HG02610 (cell line): Measurements from ENCODE around the gene NPBWR2.
A peak's percentile ranks its signal among the peaks of the same experiment; 100 is the strongest.
"Not testable (repeated sequence)": the region's sequence is repeated elsewhere in the genome, so short reads cannot be mapped to it uniquely, and the experiment has no call there.

Source experiments
- ATAC-seq: cut with Tn5 transposase; IDR thresholded peaks from one replicate; pipeline ENCODE4 v1.9.1; 2021; ENCODE audit warnings: mild to moderate bottlenecking, moderate library complexity; ENCODE audit not compliant: unreplicated experiment

The NPBWR2 gene

DNA sequence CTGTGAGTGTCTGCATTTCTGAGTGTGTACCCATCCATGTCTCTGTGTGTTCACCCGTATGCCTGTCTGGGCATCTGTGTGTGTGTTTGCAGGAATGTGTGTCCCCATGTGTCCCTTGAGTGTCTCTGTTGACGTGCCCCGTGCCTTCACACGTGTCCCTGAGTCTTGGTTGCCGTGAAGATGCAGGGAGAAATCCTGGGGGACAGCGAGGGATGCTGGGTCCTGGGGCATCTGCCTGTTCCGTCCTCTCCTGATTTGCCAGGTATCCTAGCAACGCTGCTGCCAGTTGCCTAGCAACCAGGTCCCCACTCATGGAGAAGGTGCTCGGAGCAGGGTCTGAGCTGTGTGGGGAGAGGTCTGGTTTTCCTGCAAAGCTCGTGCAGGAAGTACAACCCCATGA, 17.2 kb downstream of the NPBWR2 start:
- ATAC-seq, result no peak

DNA sequence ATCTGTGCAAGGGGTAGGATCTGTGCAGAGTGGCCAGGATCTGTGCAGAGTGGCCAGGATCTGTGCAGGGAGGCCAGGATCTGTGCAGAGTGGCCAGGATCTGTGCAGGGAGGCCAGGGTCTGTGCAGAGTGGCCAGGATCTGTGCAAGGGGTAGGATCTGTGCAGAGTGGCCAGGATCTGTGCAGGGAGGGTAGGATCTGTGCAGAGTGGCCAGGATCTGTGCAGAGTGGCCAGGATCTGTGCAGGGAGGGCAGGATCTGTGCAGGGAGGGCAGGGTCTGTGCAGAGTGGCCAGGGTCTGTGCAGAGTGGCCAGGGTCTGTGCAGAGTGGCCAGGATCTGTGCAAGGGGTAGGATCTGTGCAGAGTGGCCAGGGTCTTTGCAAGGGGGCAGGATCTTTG, 18.8 kb downstream of the NPBWR2 start:
- not testable (repeated sequence) for ATAC-seq

DNA sequence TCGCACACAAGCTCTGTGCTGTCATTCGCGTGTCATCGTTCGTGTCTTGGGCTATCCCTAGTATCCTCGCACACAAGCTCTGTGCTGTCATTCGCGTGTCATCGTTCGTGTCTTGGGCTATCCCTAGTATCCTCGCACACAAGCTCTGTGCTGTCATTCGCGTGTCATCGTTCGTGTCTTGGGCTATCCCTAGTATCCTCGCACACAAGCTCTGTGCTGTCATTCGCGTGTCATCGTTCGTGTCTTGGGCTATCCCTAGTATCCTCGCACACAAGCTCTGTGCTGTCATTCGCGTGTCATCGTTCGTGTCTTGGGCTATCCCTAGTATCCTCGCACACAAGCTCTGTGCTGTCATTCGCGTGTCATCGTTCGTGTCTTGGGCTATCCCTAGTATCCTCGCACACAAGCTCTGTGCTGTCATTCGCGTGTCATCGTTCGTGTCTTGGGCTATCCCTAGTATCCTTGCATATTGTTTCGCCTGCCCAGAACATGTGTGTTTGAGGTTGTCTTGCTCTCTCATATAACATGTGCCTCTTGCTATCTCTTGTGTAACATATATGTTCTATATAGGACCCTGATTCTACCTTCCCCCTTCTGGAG, 20.0 kb downstream of the NPBWR2 start:
- ATAC-seq, result not testable (repeated sequence)

DNA sequence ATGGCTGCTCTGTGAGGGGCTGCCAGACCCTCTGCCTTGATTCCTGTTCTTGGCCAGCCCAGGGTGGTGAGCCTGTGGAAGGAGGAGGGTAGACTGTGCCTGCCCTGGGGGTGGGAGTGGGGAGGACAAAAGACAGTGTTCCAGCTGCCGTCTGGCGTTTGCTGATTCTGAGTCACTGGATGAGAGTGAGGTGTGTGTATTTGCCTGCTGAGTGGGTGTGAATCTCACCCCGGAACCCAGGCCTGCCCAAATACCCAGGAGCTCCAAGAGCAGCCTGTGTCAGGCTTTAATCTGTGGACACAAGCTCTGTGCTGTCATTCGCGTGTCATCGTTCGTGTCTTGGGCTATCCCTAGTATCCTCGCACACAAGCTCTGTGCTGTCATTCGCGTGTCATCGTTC, 20.6 kb downstream of the NPBWR2 start:
- no peak for ATAC-seq

DNA sequence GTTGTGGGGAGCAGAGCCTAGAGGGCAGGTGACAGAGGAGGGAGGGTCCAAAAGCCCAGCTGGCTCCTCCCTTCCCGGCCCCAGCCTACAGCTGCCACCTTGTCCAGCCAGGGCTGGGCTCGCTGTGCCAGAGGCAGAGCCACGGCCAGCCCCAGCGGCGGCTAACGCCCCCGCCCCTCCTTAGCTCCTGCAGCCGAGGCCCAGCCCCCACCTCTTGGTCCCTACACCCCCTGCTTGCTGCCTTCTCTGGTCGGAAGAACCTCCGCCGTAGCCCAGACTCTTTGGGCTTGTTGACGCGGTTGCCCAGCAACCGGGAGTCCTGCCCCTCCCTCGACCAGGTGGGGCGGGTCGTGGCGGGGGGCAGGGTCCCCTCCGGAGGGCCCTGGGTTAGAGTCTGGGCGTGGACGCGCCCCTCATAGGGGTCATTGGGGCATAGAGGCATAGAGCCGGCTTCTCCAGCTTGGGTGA, 22.6 kb downstream of the NPBWR2 start:
- ATAC-seq, result no peak

DNA sequence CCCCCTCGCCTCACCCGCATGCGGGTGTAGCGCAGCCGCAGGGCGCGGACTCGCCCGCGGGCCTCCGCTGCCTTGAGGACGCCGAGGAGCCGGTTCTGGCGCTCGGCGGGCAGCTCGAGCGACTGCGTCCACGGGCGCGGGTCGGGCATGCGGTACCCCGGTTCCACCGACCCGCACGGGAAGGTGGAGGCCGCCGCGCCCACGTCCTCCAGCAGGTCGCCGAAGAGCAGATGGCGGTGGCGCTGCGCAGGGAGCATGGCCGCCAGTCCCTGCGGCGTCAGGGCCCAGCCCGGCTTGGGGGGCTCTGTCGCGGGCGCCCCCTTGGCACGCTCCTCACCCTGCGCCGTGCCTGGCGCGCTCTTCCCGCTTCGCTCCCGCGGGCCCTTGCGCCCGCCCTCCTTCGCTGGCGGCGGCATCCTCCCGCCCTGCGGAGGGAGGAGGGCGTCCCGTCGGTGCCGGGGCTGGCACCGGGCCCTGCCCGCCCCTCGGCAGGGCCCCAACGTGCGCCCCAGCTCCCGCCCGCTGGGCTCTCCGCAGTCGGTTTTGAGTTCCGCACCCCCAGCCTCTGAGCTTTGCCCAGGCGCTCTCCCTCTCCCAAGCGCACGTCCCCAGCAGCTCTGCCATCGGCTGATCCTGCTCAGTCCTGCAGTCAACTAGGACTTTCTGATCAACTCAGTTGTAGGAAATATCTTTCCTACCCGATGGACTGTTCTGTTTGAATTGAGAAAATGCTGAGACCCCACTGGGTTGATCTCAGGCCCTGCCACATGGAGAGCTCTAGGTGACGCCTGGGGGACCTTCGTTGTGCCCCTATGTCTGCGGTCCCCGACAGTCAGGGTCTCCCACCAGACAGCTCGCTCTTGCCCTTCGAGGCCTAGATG, 23.3 kb downstream of the NPBWR2 start, which contains the start of gene LKAAEAR1:
Gene LKAAEAR1, minus strand, starts transcription at position 595 of the 881 bp plus-strand sequence. Its CDS starts 179 bp downstream, at position 416.
- ATAC-seq, result no peak

DNA sequence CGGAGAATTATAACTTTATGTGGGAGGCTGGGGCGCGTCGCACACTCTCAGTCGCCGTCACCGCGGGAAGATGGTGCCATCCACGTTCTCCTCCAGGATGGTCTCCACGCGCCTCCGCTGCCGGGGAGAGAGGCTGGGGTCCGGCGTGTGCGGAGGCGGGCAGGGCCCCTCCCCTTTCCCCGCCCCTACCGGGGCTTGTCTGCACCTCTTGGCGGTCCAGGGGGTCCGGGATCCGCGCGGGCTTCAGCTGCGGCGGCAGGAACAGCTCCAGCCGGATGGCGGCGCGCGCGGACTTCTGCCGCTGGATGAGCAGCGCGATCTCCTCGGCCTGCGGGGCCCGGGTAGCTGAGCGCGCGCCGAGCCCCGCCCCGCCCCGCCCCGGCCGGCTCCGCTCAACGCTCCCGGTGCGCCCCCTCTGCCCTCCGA, 24.0 kb downstream of the NPBWR2 start:
- ATAC-seq, result no peak

DNA sequence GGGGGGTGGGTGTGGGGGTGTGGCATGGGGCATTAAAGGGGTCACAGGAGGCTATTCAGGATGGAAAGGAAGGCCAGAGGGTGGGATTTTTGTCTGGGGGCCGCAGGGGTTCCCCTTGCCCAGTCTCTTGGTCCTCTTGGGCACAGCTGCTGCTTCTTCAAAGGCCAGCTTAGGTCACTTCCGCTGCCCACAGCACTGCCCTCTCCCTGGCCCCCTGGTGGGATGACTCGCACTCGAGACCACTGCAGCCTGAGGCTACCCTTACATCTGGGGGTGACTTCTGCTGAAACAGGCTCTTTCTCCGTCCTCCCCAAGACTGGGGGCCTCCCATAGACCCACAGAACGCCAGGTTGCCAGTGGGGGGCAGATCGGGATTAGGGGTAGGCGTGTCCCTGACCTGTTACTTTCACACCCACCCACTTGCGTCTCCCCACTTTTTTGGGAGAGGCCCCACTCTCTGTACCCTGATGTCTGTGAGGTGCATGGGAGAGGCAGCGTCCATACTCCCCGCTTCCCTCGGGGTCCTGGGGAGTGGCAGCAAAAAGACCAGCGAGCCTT, 24.5 kb downstream of the NPBWR2 start:
- ATAC-seq, result no peak

DNA sequence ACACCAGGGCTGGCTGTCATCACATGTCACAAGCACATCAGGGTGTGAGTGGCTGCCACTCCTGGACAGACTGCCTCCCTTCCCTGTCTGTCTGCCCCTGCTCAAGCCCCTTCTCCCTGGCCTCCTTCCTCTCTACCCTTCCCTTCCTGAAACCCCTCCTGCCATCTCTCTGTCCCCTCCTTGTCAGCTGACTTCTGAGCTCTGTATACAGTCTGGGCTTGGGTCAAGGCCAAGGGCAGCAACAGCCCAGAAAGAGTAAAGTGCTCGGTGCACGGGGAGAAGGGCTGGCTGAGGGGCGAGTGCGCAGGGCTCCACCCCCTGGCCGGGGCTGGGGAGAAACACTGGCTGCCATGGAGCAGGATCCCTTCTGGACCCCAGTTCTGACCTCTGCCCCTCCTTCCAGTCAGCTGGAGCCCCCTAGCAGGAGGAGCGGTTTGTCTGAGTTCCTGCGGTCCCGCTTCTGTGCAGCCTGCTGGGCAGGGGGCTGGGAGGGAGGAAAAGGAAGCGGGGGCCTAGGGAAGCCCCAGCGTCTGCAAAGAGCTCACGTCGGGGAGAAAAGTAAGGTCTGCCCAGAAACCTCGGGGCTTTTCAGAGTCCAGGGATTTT, 25.1 kb downstream of the NPBWR2 start:
- no peak for ATAC-seq

DNA sequence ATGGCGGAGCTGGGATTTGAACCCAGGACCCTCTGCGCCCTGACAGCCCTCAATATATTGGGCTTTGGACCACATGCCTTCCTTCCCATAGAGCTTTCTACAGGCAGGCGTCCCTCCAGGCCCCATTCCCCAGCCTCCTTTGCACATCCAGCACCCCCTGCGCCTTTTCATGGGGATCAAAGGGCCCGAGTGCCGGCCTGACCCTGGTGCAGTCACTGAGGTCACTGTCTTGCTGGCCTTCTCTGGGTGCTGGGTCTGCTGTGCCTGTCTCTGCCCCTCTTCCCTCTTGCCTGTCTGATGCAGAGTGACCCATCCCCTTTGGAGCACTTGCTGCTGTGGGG, 25.8 kb downstream of the NPBWR2 start:
- ATAC-seq, result no peak

DNA sequence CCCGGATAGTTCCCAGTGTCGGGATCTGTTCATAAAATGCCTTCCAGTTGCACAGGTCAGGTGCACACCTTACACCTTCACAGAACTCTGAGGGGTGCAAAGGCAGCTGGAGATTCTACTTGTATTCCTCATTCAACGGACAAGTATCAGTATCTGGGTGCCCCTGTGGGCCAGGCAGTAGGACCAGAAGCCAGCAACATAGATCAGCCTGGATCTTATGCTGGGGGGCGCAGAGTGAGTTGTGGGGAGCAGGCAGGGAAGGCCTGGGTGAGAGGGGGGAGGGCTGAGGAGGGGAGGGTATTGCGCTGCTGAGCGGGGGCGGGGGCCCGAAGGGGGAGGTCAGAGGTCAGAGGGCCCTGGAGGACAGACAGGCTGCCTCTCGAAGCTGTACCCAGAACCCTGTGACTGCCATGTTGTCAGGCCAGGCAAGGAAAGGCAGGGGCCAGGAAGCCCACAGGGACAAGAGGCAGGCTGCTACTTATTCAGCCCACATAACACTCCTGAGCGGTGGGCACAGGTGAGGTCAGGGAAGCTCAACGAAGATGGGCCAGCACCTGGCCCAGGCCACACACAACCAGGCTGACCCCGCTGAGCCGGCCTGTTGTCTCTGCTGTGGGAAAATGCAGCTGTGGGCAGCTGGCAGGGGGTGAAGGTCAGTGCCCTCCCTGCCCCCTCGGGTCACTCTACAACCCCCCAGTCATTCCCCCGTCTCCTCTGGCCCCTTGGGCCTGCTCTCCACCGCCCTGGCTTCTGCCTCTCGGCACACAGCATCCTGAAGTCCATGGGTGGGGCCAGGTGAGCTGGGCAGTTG, 26.3 kb downstream of the NPBWR2 start:
- ATAC-seq, result no peak

DNA sequence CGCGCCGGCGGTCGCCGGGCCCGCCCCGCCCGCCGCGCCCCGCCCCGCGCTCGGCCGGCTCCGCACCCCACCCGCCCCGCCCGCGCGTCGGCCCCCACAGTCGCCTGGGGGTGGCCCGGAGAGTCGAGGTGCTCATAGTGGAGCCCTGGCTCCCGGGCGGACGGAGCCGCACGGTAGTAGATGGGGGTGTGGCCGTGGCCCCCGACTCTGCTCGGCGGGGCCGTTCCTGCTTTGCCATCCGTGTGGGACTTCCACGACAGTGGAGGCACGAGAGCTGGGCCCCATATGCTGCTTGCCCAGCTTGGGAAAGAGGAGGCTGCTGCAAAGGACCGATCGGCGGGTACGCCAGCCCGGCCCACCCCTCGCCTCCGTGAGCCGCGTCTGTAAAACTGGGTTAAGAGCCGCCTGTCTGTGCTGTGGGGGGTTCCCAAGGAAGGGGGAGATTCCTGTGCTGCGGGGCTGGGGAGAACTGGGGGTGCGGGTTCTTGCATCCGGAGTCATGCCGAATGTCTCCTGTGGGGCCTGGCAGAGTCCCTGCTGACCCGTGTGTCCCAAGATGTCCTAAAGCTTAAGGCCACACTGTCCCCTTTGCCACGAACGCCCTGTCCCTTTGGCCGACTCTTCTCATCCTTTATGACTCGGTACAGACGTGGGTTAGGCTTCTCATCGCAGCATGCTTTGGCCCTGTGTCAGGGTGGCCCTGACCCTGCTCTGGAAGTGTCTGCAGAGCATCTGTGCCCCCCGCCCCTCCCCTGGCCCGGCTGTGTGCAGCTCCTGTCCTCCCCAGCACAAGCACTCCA, 27.2 kb downstream of the NPBWR2 start, which contains the start of gene OPRL1:
Gene OPRL1, plus strand, starts transcription at position 70 of the 800 bp plus-strand sequence. CDS start 12,639 bp downstream, outside the sequence.
- no peak for ATAC-seq

DNA sequence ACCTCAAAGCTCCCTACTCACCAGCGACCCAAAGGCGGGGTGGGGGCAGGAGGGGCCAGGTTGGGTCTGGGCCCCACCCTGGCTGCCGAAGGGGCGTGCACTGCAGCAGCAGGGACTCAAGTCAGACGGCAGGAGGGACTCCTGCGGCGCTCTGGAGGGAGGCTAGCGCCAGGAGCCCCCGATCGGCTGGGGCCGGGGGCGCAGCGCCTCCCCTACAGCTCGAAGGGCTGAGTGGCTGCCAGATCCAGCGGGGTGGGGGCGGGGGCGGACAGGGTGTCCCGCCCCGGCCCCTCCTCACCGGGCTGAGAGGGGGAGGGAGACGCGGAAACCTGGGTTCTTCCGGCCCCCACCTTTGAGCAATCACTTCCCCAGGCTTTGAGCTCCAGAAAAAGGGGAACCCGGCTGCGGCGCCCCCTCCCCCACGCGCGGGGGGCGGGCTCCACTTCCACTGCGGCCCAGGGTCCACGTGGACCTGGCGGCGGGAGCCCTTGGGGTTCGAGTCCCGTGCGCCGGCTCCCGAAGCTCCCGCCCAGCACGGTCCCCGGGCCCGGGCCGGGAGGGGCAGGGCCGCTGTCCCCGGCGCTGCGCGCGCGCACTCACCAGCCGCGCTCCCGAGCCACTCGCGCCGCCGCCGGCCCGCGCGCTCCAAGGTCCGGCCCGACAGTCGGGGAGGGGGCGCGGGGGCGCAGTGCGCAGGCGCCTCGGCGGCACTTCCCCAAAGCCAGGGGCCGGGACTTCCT, 27.9 kb downstream of the NPBWR2 start, which contains the start of gene RGS19:
Gene RGS19, minus strand, starts transcription at position 246 of the 740 bp plus-strand sequence. CDS start 2,632 bp downstream, outside the sequence.
- peak; percentile 32 for ATAC-seq

DNA sequence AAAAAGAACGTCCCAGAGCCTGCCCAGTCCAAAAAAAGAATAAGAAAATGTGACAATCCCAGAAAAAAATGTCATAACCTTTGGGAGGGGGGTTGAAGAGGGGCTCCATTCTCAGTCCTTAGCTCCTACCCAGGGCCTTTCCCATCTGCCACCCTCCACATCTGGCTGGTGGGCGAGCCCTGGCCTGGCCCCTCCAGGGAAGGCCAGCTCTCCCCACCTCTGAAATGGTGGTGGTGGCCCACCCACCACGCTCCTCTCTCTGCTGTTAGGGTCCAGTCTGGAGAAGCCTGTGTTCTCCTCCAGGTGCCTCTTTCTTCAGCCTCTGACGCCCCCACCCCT, 28.5 kb downstream of the NPBWR2 start:
- no peak for ATAC-seq

DNA sequence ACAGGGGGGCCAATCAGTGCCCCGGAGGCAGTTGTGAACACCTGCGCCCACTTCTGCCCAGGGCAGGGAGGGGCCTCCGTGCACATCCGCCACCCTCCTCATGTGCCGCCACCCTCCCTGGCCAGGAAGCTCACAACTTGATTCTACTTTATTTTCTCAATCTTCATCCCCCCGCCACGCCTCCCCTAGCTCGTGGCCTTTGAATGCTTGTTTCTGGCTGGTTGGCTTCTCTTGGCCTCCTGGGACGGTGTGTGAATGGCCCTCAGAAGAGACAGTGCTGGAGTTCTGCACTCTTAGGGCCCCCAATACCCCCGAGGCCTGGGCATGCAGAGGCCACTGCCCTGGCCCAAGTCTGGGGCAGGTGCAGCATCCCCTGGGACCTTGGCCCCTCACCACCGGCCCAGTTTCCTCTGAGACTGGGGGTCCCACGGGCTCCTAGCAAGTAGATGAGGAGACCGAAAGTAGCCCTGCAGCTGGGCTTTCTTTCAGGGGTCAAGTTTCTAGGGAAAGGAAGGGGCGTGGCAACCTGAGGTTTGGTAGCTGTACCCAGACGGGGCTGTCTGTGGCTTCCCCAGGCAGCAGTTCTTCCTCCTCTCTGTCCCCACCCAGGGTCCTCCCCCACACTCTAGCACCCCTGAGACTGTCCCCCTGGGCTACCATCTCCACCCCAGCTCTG, 29.4 kb downstream of the NPBWR2 start:
- no peak for ATAC-seq

DNA sequence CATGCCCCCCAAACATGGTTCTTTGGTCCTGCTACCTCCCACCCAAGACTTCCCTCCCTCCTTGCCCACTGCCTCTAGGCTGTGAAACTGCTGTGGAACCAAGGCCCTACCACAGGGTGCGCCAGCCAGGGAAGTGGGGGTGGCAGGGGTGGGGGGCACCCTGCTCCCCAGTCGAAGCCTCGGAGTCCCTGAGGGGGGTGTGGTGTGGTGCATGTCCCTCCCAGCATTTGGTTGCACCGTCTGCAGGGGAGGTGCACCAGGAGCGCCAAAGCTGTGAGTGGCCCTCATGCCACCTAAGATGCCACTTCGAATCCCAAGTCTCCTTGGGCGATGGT, 29.9 kb downstream of the NPBWR2 start:
- ATAC-seq, result no peak

DNA sequence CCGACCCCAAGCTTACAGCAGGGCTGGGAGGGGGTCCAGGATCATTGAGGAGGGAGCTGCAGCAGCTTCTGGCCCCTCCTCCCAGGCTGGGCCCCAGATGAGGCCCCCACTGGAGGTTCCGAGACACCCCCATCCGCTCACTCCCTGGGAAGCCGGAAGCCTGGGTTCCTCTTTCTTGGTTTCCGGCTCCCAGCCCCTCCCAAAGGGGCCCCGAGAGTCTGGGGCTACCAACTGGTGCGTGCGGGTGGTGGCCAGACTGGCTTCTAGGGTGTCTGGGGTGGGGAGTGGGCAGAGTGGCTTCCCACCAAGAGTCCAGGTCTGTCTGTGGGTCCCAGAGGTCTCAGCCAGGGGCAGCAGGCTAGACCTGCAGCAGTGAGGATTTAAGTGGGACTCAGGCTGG, 30.3 kb downstream of the NPBWR2 start:
- ATAC-seq, result peak; percentile 37
